GM18520 (cell line): ENCODE data around the gene OSBPL9.
"Not testable (repeated sequence)": the region's sequence is repeated elsewhere in the genome, so short reads cannot be mapped to it uniquely, and the experiment has no call there.

Experiments
- ATAC-seq: cut with Tn5 transposase; IDR thresholded peaks from one replicate; pipeline ENCODE4 v1.9.1; 2021; ENCODE audit not compliant: unreplicated experiment

The OSBPL9 gene

DNA sequence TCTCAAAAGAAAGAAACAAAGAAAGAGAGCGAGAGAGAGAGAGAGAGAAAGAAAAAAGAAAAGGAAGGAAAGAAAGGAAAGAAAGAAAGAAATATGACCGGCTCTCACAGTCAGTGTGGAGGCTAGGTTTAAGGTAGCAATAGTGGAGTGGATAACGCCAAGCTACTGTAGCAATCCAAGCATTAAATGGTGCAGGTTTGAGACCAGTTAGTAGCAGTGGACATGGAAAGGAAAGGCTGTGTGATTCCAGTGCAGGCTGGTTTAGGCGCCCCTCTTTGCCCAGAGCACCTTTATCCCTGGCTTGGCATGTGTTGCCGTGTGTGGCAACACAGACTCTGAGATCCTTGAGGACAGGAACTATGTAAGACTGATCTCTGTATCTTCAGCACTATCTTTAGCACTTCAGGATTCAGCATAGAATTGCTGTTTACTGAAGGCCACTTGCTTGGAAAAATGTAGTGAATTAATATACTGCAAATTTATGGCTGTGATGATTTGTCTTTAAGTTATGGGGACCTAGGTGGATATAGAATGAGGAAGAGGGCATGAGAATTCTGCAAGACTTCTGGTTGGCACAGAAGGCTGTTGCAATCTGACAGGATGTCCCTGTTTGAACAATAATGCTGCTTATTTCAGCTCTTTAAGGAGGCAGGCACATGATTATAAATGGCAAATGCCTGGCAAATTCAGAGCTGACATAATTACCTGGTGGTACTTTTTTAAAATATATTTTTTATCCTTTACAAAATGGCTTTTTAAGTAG lies 10.8 kb upstream of the OSBPL9 start:
- no peak for ATAC-seq

GRCh38 chr1:51607681-51608095 lies 9.2 kb upstream of the OSBPL9 start:
- ATAC-seq: no peak

- ATAC-seq: not testable (repeated sequence)
These were observed 6.8 kb upstream of the OSBPL9 start for GRCh38 chr1:51610104-51610503.

GRCh38 chr1:51610637-51611036 lies 6.3 kb upstream of the OSBPL9 start:
- no peak for ATAC-seq

DNA sequence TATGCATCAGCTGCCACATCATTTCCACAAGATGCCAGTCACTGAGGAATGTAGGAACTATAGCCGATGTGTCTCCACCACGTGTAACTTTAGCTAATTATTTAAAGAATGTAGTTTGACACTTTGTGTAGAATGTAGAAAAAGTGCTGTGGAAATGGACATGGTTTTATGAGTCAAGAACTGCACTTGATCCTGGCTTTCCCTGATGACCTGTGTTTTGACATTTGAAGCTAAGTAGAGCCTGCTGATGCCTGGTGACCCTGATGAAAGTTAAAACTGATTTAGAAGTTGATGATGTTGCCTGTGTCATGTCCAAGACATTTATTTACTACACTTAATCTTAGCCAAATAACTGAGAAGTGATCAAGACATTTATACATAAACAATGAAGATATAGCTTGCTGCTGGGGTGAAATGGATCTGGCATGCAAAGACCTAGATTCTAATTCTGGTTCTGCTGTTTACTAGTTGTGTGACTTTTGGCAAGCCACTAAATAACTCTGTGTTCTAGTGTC lies 4.4 kb upstream of the OSBPL9 start:
- ATAC-seq: no peak

DNA sequence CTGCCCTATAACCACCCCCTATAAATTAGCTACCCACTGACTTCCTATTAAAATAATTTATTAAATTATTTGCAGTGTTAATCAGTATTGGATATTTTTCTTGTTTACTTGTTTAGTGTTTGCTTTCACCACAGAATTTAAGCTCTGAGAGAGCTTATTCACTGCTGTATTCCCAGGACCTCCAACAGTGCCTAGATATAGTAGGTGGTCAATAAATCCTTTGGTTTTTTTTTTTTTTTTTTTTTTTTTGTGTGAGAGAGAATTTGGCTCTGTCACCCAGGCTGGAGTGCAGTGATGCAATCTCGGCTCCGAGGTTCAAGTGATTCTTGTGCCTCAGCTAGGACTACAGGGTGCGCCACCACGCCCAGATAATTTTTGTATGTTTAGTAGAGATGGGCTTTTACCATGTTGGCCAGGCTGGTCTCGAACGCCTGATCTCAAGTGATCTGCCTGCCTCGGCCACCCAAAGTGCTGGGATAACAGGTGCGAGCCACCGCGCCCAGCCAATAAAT lies 1.1 kb upstream of the OSBPL9 start:
- ATAC-seq: no peak

DNA sequence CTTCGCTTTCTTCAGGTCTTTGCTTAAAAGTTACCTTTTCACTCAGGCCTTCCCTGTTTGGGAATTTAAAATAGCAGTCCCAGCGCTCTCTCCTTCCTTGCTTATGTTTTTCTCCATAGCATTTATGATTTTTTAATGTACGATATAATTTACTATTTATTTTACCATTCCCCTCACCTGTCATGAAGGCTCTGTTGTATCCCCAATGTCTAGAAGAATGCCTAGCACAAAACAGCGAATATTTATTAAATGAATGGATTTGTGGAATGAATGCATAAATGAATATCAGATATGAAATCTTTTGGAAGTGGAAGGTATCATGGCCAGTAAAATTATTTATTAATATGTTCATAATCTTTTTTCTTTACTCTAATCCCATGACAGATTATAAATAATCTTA lies 402 bp upstream of the OSBPL9 start:
- ATAC-seq: no peak

DNA sequence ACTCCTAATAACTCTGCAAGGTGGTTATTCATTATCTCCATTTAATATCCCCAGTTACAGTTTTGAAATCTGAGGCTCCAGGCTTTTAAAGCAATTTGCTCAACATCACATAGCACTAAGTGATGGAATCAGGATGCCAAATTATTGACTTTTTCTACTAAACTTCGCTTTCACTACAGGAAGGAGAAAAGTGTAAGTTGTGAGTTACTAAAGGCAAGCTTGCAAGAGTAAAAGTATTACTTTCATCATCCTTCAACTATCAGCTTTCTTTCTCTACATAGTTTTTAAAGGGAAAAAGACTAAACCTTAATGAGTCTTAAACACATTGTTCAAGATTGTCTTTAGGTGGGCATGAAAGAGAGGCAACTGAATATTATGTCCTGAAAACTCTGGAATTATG lies 1.8 kb downstream of the OSBPL9 start:
- ATAC-seq: no peak

DNA sequence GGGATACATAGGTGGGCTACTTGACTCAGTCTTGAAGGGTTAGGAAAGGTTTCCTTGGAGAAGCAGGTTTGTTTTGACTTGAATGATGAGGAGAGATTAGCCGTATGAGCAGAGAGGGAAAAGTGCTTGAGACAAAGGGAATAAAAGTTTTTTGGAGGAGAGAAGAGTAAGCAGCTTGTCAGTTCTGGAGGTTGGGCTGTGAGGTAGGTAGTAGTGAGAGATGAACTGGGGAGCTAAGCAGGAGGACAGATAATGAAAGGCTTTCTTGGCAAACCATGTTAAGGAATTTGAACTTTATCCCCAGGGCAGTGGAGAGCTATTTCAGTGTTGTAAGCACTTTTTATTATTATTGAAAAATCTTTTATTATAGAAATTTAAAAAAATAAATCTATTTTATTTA lies 3.6 kb downstream of the OSBPL9 start:
- ATAC-seq: no peak

GRCh38 chr1:51621161-51621560 lies 4.3 kb downstream of the OSBPL9 start:
- no peak for ATAC-seq

- ATAC-seq: no peak
These were observed 5.1 kb downstream of the OSBPL9 start for GRCh38 chr1:51621841-51622454.

GRCh38 chr1:51622455-51622913 lies 5.6 kb downstream of the OSBPL9 start:
- no peak for ATAC-seq

- ATAC-seq: no peak
These were observed 6.1 kb downstream of the OSBPL9 start for GRCh38 chr1:51623025-51623424.

- ATAC-seq: no peak
These were observed 6.6 kb downstream of the OSBPL9 start for GRCh38 chr1:51623450-51623849.

DNA sequence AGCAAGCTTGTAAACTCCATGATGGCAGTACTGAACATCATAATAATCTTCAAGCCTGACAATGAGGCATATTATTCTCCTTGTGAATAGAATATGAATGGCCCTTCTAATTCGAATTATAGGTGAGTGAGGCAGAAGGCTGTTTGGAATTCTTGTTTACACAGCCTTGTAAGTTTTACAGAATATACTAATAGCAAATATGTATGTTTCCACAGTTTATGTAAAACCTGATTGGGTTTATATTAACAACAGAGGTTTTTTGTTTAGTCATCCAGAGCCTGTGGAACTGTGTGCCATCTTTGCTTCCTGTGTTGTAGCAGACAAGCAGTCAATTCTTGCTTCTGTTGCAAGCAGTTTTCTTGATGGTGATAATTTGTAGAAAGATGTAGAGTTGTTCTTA lies 8.0 kb downstream of the OSBPL9 start:
- ATAC-seq: no peak

GRCh38 chr1:51627672-51628071 lies 10.8 kb downstream of the OSBPL9 start:
- no peak for ATAC-seq

DNA sequence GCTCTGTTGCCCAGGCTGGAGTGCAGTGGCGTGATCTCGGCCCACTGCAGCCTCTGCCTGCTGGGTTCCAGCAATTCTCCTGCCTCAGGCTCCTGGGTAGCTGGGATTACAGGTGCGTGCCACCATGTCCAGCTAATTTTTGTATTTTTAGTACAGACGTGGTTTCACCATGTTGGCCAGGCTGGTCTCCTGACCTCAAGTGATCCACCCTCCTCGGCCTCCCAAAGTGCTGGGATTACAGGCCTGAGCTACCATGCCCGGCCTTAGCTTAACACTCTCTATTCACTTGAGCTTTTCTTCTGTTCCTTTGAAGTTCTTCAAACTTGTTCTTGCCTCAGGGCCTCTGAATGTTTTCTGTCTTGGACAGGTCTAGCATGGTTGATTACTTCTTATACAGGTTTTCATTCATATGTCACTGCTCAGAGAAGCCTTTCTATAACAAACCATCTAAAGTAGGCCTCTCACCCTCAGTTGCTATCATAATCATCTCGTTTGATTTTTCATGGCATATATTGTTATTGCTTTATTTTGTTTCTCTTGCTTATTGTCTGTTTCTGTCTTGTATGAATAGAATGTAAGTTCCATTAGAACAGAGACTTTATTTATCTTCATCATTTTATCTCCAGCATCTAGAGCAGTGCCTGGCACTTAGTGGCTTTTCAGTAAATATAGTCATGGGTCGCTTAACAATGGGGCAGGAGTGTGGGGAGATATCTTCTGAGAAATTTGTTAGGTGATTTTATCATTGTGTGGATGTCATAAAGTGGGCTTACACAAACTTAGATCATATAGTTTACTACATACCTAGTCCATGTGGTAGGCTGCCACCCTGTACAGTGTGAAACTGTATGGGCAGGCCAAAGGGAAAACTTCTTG lies 12.1 kb downstream of the OSBPL9 start:
- no peak for ATAC-seq

GRCh38 chr1:51629918-51630317 lies 13.0 kb downstream of the OSBPL9 start:
- no peak for ATAC-seq

- no peak for ATAC-seq
These were observed 13.5 kb downstream of the OSBPL9 start for GRCh38 chr1:51630393-51630792.

DNA sequence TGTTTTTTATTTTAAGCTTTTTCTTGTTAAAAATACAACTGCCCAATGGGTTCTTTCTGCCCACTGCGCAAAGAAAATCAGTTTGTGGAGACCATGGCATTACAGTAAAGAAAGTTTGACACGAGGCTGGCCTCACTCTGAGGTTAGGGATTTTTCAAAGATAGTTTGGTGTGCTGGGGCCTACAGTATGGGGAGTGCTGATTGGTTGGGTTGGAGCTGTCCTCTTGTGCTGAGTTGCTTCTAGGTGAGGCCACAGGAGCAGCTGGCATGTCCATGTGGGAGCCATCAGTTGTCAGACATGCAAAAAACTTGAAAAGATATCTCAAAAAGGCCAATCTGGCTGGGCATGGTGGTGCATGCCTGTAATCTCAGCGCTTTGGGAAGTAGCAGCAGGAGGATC lies 14.0 kb downstream of the OSBPL9 start:
- no peak for ATAC-seq

- ATAC-seq: no peak
These were observed 14.9 kb downstream of the OSBPL9 start for GRCh38 chr1:51631747-51632146.
